Vagina (tissue), 2 donors: ENCODE results near the gene FBXO44. TPM values are rescaled to one million over a fixed set of nuclear protein-coding genes. Genes with fewer than 3 reads are reported as not detected.
"Not testable (repeated sequence)": the region's sequence is repeated elsewhere in the genome, so short reads cannot be mapped to it uniquely, and the experiment has no call there.

Source experiments
- DNase-seq, 2 donors: peaks; one replicate each; pipeline ENCODE4 v3.0.0-alpha.2; 2017; ENCODE audit errors: extremely low spot score in 2 of 2
- H3K27ac ChIP-seq: fragments of 200-600 bp; sonication (generic); one replicate; pipeline ENCODE4 v1.5.1; 2019
- H3K27me3 ChIP-seq: fragments of 200-600 bp; sonication (generic); one replicate; pipeline ENCODE4 v1.5.1; 2019
- H3K36me3 ChIP-seq, 2 donors: fragments of 200-600 bp; sonication (generic); one replicate each; pipeline ENCODE4 v1.5.1; 2017 to 2019
- H3K4me1 ChIP-seq: fragments of 200-600 bp; sonication (generic); one replicate; pipeline ENCODE4 v1.5.1; 2019
- H3K4me3 ChIP-seq, 2 donors: fragments of 200-600 bp; sonication (generic); 1 replicate in 1 of 2; 2 replicates in 1 of 2; pipeline ENCODE4 v1.5.1; 2016 to 2019
- H3K9me3 ChIP-seq: fragments of 200-600 bp; sonication (generic); one replicate; pipeline ENCODE4 v1.5.1; 2019
- POLR2A ChIP-seq, 2 donors: fragments of 450-650 bp; IDR thresholded peaks; one replicate each; pipeline ENCODE4 v1.6.1; 2017; ENCODE audit warnings: antibody characterized with exemption in 2 of 2, mild to moderate bottlenecking in 2 of 2, moderate library complexity in 2 of 2
- POLR2AphosphoS5 ChIP-seq, 2 donors: sonication (generic); formaldehyde crosslinking; IDR thresholded peaks; one replicate each; pipeline ENCODE4 v1.9.0; 2017; ENCODE audit warnings: antibody characterized with exemption in 2 of 2, mild to moderate bottlenecking in 2 of 2, low read depth in 1 of 2; ENCODE audit not compliant: insufficient read depth in 1 of 2
- intact Hi-C: fragments of 100-400 bp; cut with DNase I; formaldehyde crosslinking; loops from one replicate; pipeline ENCODE4 v1.15.1; 2023
- total RNA-seq: library from RNA; depleted of rRNA; stranded (reverse); fragments of >200 nt; gene quantifications from one replicate; pipeline ENCODE4 v1.2.3, GENCODE V29; 2016
- TF ChIP-seq, protein P1 (sequence below), 3 experiments: fragments of 450-650 bp in 2 of 3; fragments of 200-600 bp in 1 of 3; sonication (generic) in 1 of 3; IDR thresholded peaks; one replicate each; pipeline ENCODE4 v1.5.1; 2017 to 2019; ENCODE audit warnings: antibody characterized with exemption in 3 of 3, mild to moderate bottlenecking in 2 of 3, moderate library complexity in 2 of 3

Gene FBXO44, protein sequence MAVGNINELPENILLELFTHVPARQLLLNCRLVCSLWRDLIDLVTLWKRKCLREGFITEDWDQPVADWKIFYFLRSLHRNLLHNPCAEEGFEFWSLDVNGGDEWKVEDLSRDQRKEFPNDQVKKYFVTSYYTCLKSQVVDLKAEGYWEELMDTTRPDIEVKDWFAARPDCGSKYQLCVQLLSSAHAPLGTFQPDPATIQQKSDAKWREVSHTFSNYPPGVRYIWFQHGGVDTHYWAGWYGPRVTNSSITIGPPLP
- 38.3 TPM for total RNA-seq

DNA sequence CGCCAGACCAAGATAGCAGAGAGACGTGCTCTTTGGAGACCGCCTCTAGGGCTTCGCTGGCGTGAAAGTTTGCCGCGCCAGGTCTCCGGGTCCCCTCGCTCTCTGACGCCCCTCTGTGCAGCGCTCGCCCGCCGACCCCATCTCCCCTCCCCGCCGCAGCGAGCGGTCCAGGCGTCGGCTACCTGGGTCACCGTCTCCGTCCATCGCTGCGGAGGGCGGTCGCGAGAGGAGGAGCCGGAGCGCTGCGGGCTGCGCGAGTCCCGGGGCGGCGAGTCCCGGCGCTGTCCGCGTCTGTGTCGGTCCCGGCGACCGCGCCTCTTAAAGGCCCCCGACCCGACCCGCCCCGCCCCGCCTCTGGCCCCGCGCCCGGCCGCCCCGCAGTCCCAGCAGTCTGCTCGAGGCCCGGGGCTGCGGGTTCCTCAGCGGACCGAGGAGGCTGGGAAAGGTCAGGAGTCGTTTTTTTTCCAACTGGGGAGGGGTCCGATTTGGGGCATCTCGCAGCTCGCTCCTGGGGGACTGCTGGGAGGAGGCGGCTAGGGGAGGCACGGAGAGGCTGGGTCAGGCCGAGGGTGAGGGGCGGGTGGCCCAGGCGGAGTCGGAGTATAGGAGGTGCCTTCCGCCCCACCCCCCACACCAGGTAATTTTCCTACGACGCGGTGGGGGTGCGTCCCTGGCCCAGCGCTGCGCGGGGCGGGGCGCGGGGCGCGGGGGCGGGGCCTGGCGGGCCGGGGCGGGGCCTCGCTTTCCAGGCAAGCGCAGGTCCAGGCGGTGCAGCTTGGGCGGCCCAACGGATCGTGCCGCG is at the start of gene FBXO44, which contains the start of gene FBXO2:
Gene FBXO44 (plus strand): TSS at position 741 of the 802 bp plus-strand sequence. CDS start 959 bp downstream, outside the sequence.
Gene FBXO2 (minus strand): TSS at position 293 of the 802 bp plus-strand sequence. CDS start 89 bp downstream, at position 204.
- H3K4me1 ChIP-seq, result peaks cover 38% of the 10 kb centered on the region
- no peaks in the 10 kb centered on the region for H3K9me3 ChIP-seq
- no peak for TF ChIP-seq POLR2A (IDR thresholded peaks at IDR 0.05)
- no peak for TF ChIP-seq POLR2AphosphoS5 (IDR thresholded peaks at IDR 0.05; ENCODE audit: insufficient read depth in 1 of 2, low read depth in 1 of 2)
- TF ChIP-seq, protein P1, sequence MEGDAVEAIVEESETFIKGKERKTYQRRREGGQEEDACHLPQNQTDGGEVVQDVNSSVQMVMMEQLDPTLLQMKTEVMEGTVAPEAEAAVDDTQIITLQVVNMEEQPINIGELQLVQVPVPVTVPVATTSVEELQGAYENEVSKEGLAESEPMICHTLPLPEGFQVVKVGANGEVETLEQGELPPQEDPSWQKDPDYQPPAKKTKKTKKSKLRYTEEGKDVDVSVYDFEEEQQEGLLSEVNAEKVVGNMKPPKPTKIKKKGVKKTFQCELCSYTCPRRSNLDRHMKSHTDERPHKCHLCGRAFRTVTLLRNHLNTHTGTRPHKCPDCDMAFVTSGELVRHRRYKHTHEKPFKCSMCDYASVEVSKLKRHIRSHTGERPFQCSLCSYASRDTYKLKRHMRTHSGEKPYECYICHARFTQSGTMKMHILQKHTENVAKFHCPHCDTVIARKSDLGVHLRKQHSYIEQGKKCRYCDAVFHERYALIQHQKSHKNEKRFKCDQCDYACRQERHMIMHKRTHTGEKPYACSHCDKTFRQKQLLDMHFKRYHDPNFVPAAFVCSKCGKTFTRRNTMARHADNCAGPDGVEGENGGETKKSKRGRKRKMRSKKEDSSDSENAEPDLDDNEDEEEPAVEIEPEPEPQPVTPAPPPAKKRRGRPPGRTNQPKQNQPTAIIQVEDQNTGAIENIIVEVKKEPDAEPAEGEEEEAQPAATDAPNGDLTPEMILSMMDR (IDR thresholded peaks at IDR 0.05), result no peak
- intact Hi-C loops, result loop anchor here (1.0 to 5.0 kb wide), 2 partner anchors 68 to 148 kb away; no protein-coding TSS in a partner anchor
- H3K4me3 ChIP-seq, result peak within 1 kb of the TSS; percentile 58 to 94
- H3K36me3 ChIP-seq, result no peaks in the 10 kb centered on the region
- peaks cover 9% of the 10 kb centered on the region for H3K27me3 ChIP-seq
- H3K27ac ChIP-seq, result peak within 1 kb of the TSS; percentile 82
- DNase-seq, result no peak

GRCh38 chr1:11606775-11607174 is 47.9 kb upstream of the FBXO44 start:
- TF ChIP-seq POLR2A (IDR thresholded peaks at IDR 0.05), result no peak
- TF ChIP-seq, protein P1 (IDR thresholded peaks at IDR 0.05), result no peak
- TF ChIP-seq POLR2AphosphoS5 (IDR thresholded peaks at IDR 0.05; ENCODE audit: insufficient read depth in 1 of 2, low read depth in 1 of 2), result no peak
- Histone ChIP-seq H3K4me1 (no peaks in the 10 kb centered on the region), H3K27ac (no peak overlapping the region), H3K27me3 (no peaks in the 10 kb centered on the region), H3K9me3 (no peaks in the 10 kb centered on the region), H3K4me3 (no peak overlapping the region), H3K36me3 (no peaks in the 10 kb centered on the region)
- intact Hi-C loops, result no loop called here
- DNase-seq, result no peak

GRCh38 chr1:11608596-11609130 is 46.0 kb upstream of the FBXO44 start:
- H3K4me3 ChIP-seq, intact Hi-C loops: not testable (repeated sequence)

DNA sequence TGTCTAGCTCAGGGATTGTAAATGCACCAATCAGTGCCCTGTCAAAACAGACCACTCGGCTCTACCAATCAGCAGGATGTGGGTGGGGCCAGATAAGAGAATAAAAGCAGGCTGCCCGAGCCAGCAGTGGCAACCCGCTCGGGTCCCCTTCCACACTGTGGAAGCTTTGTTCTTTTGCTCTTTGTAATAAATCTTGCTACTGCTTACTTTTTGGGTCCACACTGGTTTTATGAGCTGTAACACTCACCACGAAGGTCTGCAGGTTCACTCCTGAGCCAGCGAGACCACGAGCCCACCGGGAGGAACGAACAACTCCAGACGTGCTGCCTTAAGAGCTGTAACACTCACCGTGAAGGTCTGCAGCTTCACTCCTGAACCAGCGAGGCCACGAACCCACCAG is 45.3 kb upstream of the FBXO44 start:
- DNase-seq, H3K27me3 ChIP-seq, intact Hi-C loops: not testable (repeated sequence)

More at GRCh38 chr1:11608596-11609130, 46.0 kb upstream of the FBXO44 start:
- H3K9me3 ChIP-seq, DNase-seq, H3K27me3 ChIP-seq, H3K4me1 ChIP-seq, H3K36me3 ChIP-seq, H3K27ac ChIP-seq: not testable (repeated sequence)

DNA sequence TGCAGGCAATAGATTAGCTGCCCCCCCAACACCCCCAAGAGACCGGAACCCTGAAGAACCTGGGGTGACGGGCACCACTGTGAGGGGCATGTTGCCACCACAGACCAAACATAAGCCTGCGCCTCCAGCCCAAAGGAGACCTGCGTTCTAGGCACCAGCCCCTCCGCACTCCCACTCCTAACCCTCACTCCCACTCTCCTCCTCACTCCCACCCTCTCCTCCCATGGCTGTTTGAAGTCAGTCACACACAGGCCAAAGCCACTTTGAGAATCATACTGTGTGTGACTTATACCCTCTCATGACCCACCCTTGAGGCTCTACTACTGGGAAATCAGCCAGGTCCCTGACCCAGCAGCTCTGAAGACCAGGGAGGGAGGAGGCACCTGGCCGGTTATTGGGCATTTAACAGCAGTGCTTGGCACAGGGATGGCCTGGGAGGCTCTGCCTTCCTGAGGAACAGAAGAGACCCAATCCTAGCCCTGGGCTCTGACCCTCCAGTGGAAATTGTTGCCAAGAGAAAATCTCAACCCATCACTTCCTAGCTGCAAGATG is 44.0 kb upstream of the FBXO44 start:
- DNase-seq, result no peak
- H3K27ac ChIP-seq, result no peak overlapping the region
- no peaks in the 10 kb centered on the region for H3K36me3 ChIP-seq
- no peaks in the 10 kb centered on the region for H3K4me1 ChIP-seq
- no peaks in the 10 kb centered on the region for H3K27me3 ChIP-seq
- intact Hi-C loops, result loop anchor here (10.0 kb wide), 1 partner anchor 286 kb away; no protein-coding TSS in a partner anchor
- TF ChIP-seq, protein P1 (IDR thresholded peaks at IDR 0.05), result no peak
- no peak for TF ChIP-seq POLR2AphosphoS5 (IDR thresholded peaks at IDR 0.05; ENCODE audit: insufficient read depth in 1 of 2, low read depth in 1 of 2)
- no peak for TF ChIP-seq POLR2A (IDR thresholded peaks at IDR 0.05)
- H3K9me3 ChIP-seq, result no peaks in the 10 kb centered on the region
- no peak overlapping the region for H3K4me3 ChIP-seq

More for the DNA sequence above, 45.3 kb upstream of the FBXO44 start:
- H3K27ac ChIP-seq, H3K4me3 ChIP-seq, H3K9me3 ChIP-seq, H3K36me3 ChIP-seq, H3K4me1 ChIP-seq: not testable (repeated sequence)
